Right forelimb (tissue), 1 donor: ENCODE results near the gene RPP14.
"Not testable (repeated sequence)": the region's sequence is repeated elsewhere in the genome, so short reads cannot be mapped to it uniquely, and the experiment has no call there.

Experiments
- DNase-seq: peaks from one replicate; pipeline ENCODE4 v3.0.0-alpha.2; 2018

RPP14 gene

GRCh38 chr3:58333206-58334012 lies 27.4 kb downstream of the RPP14 start:
- no peak for DNase-seq

GRCh38 chr3:58334013-58334321 lies 27.9 kb downstream of the RPP14 start:
- no peak for DNase-seq

DNA sequence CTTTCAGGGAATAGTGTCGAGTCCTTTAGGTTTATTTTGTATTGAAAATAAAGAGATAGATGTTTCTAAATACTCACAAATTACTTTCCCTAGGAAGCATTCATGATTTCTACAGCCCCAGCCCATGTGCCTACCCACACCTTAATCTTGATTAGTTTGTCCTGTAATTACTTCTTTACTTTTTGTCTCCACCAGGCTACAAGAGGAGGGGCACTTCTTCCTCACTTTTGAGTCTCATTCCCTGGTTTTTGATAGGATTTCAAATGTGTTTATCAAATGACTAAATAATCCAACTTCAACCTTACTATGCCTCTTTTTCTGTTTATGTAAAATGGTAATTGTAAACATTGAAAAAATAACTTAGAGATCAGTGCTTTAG lies 28.4 kb downstream of the RPP14 start:
- DNase-seq: no peak

DNA sequence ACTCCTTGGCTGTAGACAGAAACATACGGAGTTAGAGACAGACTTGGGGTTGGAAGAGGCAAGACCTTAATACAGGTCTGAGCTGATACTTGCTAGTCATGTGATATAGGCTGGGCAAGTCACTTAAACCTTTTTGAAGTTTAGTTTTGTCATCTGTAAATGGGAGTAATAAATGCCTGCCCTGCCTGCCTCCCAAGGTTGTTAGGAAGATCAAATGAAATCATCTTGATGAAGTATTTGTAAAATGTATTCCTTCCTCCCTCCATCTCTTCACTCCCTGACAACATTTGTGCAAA lies 29.6 kb downstream of the RPP14 start:
- DNase-seq: no peak

DNA sequence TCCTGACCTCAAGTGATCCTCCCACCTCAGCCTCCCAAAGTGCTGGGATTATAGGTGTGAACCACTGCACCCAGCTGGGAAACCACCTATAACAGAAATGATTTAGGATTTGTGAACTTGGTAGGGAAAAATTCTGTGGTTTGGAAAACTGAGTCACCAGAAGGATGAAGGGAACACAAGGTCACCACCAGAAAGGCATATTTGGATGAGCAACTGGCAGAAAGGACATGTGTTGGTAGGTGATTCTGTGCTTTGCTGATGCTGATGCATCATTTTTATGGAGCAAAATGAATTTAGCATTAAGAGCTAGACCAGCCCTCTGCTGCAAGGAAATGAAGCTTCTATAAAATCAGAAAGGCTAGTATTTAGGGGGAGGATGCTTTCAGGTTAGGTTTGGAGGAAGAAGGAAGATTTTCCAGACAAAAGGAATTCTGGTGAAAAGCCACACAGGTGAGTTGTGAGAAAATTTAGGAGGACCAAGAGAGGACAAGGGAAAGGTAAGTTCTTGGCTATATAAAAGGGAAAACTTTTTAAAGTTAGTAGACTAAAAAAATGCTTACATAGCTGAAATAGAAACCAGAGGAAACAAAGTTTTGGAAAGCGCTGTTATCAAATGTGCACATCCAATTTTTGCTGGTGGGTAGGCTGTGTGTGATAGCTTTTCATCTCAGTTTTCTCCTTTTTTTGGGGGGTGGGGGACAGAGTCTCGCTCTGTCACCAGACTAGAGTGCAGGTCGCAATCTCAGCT lies 30.3 kb downstream of the RPP14 start:
- DNase-seq: no peak

DNA sequence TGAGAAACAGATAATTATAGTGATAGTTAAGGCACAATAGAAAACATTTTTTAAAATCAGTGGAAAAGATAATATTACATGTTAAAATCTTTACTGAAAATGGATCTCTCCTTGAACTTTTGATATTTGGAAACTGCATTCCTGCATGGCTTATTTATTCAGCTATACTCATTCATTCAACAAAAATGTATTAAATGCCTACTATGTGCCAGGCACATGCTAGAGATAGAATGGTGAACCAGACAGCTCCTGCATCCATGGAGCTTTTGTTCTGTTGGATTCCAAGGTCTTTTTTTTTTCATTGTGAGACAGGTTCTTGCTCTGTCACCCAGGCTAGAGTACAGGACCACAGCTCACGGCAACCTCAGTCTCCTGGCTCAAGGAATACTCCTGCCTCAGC lies 31.1 kb downstream of the RPP14 start:
- no peak for DNase-seq

DNA sequence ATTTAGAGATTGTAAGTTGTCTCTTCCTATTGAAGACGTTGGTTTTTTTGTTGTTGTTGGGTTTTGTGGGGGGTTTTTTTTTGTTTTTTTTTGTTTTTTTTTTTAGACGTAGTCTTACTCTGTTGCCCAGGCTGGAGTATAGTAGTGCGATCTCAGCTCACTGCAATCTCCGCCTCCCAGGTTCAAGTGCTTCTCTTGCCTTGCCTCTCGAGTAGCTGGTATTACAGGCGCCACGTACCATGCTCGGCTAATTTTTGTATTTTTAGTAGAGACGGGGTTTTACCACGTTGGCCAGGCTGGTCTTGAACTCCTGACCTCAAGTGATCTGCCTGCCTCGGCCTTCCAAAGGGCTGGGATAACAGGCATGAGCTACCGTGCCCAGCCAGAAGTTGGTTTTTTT lies 33.1 kb downstream of the RPP14 start:
- not testable (repeated sequence) for DNase-seq

- no peak for DNase-seq
Measured at GRCh38 chr3:58340594-58341244, 34.7 kb downstream of the RPP14 start.

DNA sequence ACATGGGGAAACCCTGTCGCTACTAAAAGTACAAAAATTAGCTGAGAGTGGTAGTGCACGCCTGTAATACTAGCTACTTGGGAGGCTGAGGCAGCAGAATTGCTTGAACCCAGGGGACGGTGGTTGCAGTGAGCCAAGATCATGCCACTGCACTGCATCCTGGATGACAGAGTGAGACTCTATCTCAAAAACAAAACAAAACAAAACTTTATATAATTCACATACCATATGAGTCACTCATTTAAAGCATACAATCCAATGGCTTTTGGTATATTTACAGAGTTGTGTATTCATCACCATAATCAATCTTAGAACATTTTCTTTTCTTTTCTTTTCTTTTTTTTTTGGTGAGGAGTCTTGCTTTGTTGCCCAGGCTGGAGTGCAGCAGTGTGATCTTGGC lies 35.3 kb downstream of the RPP14 start:
- no peak for DNase-seq

GRCh38 chr3:58342676-58343075 lies 36.6 kb downstream of the RPP14 start:
- no peak for DNase-seq

DNA sequence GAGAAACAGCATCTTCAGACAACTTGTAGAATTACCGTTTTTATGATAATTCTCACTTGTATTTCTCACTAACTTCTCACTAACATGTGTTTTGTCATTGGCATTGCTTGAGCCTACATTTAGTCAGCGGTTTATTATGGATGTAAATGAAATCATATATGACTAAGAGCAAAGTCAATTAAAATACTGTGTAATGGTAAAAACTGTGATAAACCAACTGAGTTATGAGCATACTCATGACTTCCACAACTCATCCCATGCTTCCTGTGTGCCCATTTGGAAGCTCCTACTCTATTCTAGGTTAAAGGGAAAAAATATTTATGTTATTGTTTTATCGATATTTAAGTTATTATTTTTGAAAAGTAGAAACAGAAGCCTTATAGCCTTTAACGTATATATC lies 39.4 kb downstream of the RPP14 start:
- no peak for DNase-seq

- DNase-seq: no peak
Measured at GRCh38 chr3:58346368-58346767, 40.3 kb downstream of the RPP14 start.

GRCh38 chr3:58347984-58348383 lies 41.9 kb downstream of the RPP14 start:
- DNase-seq: no peak

- DNase-seq: no peak
Measured at GRCh38 chr3:58349792-58350626, 44.0 kb downstream of the RPP14 start.

DNA sequence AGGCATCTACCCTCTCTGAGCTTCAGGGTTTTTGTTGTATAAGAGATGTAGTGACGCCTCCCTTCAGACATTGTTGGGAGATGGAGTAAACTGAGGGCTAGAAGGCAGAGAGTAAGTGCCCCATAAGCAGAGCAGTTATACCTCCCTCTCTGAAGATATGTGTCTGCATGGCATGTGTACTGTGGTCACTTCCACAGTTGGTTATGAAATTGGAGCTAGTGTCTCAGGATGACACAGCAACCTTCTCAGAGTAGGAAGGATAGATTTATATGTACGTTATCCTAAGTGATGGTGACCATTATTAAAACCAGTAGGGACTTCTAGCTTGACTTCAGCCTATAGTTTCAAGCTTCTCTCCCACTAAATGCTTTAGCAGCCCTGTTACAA lies 44.6 kb downstream of the RPP14 start:
- DNase-seq: no peak

- DNase-seq: no peak
Measured at GRCh38 chr3:58351920-58352319, 45.9 kb downstream of the RPP14 start.

DNA sequence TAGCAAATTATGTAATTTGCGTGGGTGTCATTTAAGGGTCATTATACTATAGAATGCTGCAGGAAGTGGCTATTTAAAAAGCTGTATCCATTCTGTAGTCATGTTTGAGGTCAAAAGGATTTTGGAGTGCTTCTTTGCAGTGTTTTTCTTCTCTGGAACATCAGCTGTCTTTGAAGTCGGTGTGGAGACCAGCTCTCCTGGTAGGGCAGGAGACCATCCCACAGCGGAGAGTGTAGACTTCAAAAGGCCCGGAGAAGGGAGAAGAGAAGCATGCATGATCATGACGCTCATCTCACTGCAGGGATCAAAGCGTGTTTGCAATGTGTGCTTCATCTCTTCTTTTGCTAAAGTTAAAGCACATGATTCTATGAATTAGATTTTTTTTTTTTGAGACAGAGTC lies 46.6 kb downstream of the RPP14 start:
- no peak for DNase-seq

DNA sequence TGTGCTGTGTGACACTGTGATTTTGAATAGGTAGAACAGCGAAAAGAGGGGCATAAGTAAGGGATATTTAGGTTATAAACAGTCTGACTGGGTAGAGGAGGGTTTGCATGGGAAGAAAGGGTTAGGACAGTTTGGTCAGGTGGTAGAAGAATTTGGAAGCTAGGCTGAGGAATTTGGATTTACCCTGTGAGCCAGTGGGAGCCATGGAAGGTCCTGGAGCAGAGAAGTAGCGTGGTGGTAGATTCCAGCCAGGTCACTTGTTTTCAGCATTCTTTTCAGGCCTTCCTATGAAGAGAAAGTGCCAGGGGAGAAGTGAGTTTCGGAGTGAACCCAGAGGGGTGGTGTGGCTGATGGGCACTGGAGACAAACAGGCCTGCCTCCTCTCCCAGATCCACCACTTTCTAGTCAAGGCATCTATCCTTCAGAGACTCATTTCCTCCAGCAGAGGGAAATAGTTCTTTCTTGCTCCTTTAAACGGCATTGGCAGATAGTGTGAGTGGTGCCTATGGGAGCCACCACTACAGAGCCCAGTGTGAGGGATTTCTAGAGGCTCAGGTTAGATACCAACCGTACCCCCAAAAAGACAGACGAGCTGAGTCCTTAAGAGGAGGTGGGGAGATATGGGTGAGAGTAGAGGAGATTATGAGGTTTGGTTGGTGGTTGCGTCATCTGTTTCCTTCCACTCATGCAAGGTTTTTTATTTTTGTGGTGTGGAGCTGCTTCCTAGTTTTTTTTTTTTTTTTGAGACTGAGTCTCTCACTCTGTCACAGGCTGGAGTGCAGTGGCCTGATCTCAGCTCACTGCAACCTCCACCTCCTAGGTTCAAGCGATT lies 47.9 kb downstream of the RPP14 start:
- DNase-seq: no peak

DNA sequence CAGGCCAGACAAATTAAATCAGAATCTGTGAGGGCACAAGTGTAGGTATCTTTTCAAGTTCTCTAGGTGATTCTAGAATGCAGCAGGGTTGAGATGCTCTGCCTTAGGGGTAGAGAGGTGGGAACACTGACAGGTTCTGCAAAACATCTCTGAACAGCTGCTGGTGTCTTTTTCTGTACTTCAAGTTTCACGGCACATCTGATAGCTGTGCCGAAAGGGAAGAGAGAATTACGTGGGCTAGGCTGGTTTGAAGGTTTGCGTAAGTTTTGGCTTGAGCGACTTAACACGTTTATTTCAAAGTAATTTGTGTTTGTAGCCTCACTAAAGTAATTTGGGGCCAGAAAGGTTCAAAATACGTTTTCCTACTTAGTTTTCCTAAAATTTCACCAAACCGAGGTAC lies 49.1 kb downstream of the RPP14 start:
- no peak for DNase-seq

GRCh38 chr3:58356054-58356453 lies 50.0 kb downstream of the RPP14 start:
- DNase-seq: no peak

DNA sequence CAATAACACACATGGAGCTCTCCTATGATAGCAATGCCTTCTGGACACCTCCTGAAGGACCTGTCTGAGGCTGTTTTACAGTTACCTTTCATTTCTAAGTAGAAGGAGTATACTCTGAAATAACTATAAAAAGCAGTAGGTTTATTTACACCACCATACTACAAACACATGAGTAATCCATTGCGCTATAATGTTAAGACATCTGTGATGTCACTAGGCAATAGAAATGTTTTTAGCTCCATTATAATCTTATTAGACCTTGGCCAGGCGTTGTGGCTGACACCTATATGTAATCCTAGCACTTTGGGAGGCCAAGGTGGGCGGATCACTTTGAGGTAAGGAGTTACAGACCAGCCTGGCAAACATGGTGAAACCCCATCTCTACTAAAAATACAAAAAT lies 51.4 kb downstream of the RPP14 start:
- DNase-seq: no peak

DNA sequence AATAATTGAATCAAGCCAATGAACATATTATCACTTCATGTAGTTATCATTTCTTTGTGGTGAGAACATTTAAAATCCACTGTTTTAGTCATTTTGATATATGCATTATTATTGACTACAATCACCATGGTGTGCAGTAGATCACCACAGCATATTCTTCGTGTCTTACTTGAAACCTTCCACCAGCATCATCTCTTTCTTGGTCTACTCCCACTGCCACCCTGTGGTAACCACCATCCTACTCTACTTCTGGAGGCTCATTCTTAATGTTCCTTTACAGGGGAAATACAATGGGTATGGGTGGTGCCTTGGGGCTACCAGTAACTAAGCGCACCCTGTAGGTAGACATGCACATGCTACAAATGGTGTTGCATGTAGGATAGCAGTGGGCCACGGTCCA lies 52.0 kb downstream of the RPP14 start:
- no peak for DNase-seq

DNA sequence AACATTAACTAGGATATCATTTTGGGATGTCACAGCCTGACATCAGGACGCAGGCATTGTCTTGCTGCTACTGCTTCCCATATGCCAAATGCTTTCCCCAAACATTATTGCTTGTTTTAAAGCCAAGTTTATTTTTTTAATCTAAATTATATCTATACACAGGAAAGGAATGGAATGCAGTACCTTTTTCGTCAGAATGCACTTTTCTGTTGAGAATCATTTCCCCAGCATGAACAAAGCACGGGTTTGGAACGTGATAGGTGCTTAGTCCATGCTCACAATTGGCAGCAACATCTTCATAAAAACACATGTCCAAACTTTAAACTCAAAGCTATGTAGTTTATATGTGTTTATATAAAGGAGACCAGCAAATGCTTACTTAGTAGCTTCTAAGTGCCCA lies 52.8 kb downstream of the RPP14 start:
- no peak for DNase-seq
